LoVo (cell line): ENCODE results near the gene YY1.
"Not testable (repeated sequence)": the region's sequence is repeated elsewhere in the genome, so short reads cannot be mapped to it uniquely, and the experiment has no call there.

Experiments used
- DNase-seq: peaks from one replicate; pipeline ENCODE4 v3.0.0-alpha.2; 2016; ENCODE audit warnings: low spot score

YY1 gene

DNA sequence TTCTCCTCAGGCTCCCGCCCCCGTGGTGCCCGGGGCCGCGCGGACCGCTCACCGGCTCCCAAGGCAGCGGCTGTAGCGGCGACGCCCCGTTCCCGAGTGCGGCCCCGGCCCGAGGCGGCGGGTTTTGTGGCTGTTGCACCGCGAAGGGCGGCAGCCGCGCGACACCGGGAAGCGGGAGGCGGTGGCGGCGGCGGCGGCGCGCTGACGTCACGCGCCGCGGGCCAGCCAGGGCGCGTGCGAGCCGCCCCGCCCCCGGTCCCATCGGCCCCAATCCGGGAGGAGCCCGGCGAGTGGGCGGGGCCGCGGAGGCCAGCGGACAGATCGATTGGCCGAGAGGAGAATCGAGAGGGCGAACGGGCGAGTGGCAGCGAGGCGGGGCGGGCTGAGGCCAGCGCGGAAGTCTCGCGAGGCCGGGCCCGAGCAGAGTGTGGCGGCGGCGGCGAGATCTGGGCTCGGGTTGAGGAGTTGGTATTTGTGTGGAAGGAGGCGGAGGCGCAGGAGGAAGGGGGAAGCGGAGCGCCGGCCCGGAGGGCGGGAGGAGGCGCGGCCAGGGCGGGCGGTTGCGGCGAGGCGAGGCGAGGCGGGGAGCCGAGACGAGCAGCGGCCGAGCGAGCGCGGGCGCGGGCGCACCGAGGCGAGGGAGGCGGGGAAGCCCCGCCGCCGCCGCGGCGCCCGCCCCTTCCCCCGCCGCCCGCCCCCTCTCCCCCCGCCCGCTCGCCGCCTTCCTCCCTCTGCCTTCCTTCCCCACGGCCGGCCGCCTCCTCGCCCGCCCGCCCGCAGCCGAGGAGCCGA is at the start of gene YY1:
TSS of gene YY1 (plus strand) at position 726 of the 792 bp plus-strand sequence. CDS start 101 bp downstream, outside the sequence.
- peak; percentile 98 for DNase-seq

- DNase-seq: no peak
These were observed 48.8 kb upstream of the YY1 start for GRCh38 chr14:100190126-100190525.

DNA sequence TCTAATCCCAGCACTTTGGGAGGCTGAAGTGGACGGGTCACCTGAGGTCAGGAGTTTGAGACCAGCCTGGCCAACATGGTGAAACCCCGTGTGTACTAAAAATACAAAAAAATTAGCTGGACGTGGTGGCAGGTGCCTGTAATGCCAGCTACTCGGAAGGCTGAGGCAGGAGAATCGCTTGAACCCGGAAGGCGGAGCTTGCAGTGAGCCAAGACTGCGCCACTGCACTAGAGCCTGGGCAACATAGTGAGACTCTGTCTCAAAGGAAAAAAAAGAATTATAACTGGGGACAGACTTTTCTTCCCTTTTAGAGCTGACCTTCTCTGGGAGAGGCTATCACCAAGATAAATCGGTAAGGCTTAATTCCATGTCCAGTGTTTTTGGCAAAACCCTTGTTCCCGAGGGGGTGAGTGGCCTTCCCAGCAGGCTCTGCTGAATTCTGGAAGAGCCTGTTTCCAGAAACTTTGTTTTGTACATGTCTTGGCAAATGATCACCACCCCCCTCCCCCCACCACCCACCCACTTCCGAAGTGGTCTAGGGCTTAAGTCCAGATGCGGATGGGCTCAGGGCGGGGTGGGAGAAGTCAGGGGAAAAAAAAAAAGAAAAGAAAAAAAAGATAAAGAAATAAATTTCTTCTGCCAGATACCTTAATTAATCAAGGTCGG is 47.2 kb upstream of the YY1 start:
- no peak for DNase-seq

- DNase-seq: no peak
These were observed 46.7 kb upstream of the YY1 start for GRCh38 chr14:100192250-100192671.

DNA sequence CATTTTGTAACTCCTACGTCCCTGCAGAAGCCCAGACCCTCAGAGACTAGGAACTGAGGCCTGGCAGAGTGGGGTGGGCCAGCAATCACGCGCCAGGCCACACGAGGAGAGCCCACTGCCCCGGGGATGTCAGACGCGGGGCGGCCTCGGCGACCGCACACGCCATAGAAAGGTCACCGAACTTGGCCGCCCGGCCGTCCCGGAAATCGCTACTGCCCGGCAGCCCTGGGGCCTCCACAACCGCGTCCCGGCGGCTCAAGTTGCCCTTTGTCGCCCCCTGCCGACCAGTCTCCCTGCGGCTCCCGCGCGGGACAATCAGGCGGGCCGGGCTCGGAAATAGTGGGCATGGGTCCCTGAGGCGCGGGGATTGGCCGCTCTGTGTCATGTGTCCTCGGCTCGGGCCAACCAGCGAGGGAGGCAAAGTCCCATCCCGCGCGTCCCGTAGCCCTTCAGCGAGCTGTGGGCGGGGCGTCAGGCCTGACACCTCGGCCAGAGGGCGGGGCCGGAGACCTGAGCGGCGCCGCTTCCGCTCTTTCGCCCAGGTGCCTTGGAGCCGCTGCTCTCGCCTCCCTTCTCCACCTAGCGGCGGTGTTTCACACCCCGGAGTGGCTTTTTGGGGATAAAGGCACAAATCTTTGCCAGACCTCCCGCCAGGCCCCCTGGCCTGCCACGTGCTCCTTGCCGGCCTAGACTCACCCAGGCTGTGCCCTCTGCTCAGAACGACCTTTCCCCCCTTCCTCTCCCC is 46.1 kb upstream of the YY1 start:
- peak; percentile 98 for DNase-seq

DNA sequence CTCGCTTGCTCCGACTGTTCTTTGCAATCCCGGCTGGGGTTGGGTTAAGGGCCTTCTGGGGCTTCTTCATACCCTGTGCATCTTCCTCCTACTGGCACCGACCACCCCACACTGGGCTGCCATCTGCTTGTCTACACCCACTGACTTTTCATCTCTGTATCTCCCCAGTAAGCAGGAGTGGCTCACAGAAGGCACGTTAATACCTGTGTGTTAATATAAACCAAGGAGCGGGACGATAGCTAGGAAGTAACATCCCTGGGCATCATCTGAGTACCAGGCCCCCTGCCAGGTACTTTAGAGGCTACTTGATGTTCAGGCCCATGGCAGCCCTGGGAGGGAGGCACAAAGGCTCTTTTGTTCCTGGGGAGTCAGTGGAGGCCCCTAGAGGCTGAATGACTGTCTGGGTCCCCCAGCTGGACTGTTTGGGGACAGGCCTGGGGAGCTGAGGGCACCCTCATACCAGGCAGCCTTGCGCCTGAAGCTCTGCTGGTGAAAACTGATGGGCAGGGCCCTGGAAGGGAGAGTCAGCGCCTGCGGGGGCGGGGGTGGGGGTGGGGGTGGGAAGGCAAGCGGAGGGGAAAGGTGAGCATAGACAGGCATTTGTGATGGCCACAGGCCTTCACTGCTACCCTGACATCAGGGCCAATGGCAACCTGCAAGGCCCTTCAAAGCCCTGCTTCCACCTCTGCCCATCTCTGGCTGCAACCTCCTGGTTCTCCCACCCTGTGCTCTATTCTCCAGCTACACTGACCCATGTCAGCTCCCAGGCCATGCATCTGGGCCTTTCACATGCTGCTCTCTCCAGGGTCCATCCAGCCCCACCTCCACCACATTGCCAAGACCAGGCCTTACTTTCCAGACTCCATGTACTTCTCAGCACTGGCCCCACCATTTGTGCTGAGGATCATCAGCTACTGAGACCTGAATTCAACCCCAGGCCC is 45.3 kb upstream of the YY1 start:
- no peak for DNase-seq

DNA sequence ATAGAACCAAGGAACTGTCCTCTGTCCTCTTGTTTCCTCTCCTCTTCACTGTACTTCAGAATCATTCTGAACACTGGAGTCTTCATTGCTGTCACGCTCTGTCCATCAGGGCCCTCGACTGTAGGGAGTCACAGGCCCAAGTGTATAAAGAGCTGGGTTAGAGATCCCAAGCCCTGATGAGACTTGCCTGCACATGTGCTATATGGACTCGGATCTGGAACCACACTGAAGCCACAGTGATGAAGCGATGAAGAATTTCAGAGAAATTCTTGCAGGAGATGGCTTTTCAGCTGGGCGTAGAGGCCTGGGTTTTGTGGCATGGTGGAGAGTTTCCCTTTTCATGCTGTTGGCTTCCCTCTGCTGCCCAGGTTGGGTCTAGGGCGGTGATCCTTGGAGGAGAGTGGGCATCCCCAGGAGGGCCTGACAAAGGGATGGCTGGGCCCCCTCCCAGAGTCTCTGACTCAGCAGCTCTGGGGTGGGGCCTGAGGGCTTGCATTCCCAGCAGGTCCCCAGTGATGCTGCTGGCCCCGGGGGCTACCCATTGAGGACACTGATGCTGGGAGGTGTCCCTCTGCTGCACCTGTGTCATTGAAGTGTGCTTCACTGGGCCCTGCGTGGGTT is 39.6 kb upstream of the YY1 start:
- DNase-seq: no peak

GRCh38 chr14:100200311-100200710 is 38.6 kb upstream of the YY1 start:
- no peak for DNase-seq

DNA sequence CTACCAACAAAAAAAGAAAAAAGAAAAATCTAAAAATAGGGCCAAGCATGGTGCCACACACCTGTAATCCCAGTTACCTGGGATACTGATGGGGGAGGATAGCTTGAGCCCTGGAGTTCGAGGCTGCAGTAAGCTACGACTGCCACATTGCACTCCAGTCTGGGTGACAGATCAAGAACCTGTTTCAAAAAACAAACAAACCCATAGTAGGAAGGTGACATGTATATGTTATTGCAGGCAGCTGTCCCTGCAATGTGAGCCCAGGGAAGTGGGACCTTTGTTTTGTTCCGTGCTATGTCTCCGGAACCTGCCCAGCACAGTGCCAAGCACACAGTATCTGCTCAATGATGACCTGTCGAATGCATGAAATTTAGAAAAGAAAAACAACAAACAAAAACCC is 37.2 kb upstream of the YY1 start:
- no peak for DNase-seq

- DNase-seq: no peak
These were observed 36.2 kb upstream of the YY1 start for GRCh38 chr14:100202712-100203111.

DNA sequence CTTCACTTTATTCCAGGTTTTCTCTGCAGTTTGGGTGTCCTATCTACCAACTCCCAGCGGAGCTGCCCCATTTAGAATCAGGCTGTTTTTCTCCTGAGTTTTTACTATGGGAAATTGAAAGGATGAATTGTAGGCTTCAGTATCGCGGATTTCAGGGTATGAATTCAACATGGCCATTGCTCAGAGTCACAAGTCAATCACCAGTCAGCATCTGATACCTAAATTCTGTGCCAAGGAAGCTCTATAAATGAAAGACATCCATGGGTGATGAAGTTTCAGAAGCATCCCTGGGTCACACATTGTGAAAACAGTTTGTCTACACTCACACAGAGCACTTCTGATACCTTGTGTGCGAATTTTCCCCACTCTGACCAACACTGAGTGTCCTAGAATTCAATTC is 35.8 kb upstream of the YY1 start:
- DNase-seq: no peak

DNA sequence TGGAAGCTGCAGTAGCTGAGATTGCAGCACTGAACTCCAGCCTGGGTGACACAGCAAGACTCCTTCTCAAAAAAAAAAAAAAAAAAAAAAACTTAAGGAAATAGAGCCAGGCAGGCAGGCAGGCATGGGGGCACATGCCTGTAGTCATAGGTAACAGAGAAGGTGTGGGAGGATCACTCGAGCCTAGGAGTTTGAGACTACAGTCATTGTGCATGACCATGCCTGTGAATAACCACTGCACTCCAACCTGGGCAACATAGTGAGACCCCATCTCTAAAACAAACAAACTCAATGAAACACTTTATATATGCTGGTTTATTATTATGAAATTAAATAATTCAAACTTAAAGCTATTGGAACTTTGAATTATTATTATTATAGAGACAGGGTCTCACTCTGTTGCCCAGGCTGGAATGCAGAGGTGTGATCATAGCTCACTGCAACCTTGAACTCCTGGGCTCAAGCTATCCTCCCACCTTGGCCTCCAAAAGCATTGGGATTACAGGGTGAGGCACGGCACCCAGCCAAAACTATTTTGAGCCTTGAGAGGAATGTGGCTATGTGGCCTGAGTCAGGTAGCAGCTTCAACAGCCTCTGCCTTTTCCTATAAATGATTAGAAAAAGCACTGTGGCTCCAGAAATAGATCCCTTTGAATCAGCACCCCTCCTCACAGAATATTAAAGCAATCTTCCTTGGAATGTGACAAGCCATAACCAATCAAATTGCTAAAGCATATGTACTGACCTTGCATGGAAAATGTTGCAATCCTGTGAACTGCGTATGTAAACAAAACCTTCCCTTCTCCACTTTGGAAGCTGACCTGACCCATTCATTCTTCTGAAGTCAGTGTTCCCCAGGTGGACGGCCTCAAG is 34.7 kb upstream of the YY1 start:
- DNase-seq: no peak

DNA sequence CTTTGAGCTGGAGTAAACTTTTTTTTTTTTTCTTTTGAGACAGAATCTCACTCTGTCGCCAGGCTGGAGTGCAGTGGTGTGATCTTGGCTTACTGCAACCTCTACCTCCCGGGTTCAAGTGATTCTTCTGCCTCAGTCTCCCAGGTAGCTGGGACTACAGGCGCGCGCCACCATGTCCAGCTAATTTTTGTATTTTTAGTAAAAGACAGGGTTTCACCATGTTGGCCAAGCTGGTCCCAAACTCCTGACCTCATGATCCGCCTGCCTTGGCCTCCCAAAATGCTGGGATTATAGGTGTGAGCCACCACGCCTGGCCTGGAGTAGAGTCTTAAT is 34.1 kb upstream of the YY1 start:
- DNase-seq: not testable (repeated sequence)

GRCh38 chr14:100207588-100207987 is 31.4 kb upstream of the YY1 start:
- DNase-seq: not testable (repeated sequence)

DNA sequence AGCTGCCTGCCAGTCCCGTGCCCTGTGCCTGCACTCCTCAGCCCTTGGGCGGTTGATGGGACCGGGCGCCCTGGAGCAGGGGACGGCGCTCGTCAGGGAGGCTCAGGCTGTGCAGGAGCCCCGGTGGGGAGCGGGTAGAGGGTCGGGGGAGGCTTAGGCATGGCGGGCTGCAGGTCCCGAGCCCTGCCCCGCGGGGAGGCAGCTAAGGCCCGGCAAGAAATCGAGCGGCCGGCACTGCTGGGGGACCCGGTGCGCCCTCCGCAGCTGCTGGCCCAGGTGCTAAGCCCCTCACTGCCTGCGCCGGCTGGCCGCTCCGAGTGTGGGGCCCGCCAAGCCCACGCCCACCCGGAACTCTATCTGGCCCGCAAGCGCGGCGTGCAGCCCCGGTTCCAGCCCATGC is 30.8 kb upstream of the YY1 start:
- DNase-seq: not testable (repeated sequence)

- DNase-seq: no peak
These were observed 27.6 kb upstream of the YY1 start for GRCh38 chr14:100211366-100211765.

DNA sequence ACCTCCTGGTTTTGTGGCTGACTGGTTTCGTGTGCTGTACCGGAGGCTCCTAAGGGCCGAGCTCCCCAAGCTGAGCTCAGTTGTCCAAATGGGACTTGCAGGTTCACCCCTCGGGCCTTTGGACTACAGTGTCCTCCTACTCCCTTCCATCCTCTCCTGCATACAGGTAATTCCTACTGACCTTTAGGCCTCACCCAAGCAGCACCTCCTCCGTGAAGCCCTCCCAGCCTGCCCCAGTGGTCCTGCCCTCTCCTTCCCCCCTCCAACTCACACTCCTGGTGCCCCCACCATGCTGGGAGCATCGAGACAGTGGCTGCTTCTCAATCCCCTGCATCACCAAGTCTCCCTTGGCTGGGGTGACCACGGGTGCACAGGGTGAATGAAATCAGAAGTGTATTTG is 27.1 kb upstream of the YY1 start:
- DNase-seq: no peak

DNA sequence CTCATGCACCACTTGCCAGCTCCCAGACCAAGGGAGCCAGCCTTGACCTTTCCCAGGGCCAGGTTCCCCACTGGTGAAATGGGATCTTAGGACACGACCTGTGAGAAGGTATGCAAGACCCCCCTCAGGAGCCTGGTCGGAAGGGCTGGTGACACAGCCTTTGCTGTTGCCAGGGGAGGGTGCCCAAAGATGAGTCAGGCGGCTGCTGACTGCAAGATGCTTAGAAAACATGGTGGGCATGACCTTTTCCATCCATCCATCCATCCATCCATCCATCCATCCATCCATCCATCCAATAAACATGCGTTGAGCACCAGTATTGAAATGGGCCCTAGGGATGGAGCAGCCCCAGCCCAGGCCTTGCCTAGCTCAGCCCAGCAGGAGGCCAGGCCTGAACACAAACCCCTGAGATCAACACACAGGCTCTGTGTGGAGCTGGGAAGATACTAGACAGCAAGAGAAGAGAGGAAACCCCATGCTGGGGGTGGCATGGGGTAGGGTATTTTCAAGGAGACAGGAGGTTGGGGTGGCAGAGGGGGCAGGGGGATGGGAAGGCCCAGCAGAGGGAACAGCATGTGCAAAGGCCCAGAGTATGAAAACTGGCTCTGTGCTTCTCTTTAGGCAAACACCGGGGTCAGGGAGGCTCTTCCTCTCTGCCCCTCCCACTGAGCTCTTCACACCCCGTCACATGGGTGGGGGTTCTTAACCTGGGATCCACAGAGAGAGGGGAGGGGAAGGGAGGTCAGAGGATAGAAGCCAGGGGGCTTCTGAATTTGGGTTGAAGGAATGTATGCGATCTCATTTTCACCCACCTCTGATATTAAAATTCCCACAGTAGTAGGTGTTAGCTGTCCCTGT is 26.2 kb upstream of the YY1 start:
- no peak for DNase-seq

GRCh38 chr14:100213587-100213955 is 25.4 kb upstream of the YY1 start:
- no peak for DNase-seq
